ENCODE data around the gene PSMD12.

DNA sequence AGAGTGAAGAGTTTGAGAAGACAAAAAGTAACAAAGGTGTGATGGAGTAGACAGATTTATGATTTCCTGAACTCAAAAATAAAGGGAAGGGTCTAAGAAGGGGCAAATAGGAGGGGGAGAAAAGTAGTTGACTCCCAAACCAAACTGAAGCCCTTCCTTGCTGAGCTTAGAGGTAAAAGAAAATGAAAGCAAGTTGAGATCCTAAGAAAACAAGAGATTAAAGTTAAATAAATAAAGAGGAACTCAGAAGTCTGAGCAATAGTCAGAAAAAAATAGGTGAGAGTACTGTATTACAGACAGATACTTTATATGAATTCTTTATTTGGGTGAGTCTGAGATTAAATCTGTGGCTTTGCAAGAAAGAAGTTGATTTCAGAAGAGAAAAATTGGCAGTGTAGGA is 3.3 kb upstream of the PSMD12 start:
- TF ChIP-seq, protein P1, sequence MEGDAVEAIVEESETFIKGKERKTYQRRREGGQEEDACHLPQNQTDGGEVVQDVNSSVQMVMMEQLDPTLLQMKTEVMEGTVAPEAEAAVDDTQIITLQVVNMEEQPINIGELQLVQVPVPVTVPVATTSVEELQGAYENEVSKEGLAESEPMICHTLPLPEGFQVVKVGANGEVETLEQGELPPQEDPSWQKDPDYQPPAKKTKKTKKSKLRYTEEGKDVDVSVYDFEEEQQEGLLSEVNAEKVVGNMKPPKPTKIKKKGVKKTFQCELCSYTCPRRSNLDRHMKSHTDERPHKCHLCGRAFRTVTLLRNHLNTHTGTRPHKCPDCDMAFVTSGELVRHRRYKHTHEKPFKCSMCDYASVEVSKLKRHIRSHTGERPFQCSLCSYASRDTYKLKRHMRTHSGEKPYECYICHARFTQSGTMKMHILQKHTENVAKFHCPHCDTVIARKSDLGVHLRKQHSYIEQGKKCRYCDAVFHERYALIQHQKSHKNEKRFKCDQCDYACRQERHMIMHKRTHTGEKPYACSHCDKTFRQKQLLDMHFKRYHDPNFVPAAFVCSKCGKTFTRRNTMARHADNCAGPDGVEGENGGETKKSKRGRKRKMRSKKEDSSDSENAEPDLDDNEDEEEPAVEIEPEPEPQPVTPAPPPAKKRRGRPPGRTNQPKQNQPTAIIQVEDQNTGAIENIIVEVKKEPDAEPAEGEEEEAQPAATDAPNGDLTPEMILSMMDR (conservative IDR thresholded peaks at IDR 0.05; ENCODE audit: low read depth, low read length) = no peak
- TF ChIP-seq EZH2 (IDR thresholded peaks at IDR 0.05; ENCODE audit: borderline replicate concordance, low read depth, low read length, poor library complexity, severe bottlenecking) = no peak

Measured in A673 (cell line).